Mesangial cell (primary cell): ENCODE results near the gene SLC39A7. TPM values are rescaled to one million over a fixed set of nuclear protein-coding genes. Genes with fewer than 3 reads are reported as not detected.

Experiments used
- total RNA-seq: library from RNA; depleted of rRNA; stranded (reverse); fragments of >200 nt; gene quantifications from 2 replicates; pipeline ENCODE4 v1.2.3, GENCODE V29; 2015

Gene SLC39A7, protein sequence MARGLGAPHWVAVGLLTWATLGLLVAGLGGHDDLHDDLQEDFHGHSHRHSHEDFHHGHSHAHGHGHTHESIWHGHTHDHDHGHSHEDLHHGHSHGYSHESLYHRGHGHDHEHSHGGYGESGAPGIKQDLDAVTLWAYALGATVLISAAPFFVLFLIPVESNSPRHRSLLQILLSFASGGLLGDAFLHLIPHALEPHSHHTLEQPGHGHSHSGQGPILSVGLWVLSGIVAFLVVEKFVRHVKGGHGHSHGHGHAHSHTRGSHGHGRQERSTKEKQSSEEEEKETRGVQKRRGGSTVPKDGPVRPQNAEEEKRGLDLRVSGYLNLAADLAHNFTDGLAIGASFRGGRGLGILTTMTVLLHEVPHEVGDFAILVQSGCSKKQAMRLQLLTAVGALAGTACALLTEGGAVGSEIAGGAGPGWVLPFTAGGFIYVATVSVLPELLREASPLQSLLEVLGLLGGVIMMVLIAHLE
- total RNA-seq, result 107 and 109 TPM in 2 replicates

GRCh38 chr6:33200219-33201146 is at the start of gene SLC39A7, which contains the start of gene RXRB:
Gene SLC39A7, plus strand, starts transcription at chr6:33200867. Its CDS starts 379 bp downstream, at chr6:33201246.
Gene RXRB, minus strand, starts transcription at chr6:33200665. Its CDS starts 189 bp downstream, at chr6:33200476.

GRCh38 chr6:33192105-33192646 is 8.5 kb upstream of the SLC39A7 start, which contains the start of gene COL11A2:
Gene COL11A2, minus strand, starts transcription at chr6:33192467. Its CDS starts 227 bp downstream, at chr6:33192240.

DNA sequence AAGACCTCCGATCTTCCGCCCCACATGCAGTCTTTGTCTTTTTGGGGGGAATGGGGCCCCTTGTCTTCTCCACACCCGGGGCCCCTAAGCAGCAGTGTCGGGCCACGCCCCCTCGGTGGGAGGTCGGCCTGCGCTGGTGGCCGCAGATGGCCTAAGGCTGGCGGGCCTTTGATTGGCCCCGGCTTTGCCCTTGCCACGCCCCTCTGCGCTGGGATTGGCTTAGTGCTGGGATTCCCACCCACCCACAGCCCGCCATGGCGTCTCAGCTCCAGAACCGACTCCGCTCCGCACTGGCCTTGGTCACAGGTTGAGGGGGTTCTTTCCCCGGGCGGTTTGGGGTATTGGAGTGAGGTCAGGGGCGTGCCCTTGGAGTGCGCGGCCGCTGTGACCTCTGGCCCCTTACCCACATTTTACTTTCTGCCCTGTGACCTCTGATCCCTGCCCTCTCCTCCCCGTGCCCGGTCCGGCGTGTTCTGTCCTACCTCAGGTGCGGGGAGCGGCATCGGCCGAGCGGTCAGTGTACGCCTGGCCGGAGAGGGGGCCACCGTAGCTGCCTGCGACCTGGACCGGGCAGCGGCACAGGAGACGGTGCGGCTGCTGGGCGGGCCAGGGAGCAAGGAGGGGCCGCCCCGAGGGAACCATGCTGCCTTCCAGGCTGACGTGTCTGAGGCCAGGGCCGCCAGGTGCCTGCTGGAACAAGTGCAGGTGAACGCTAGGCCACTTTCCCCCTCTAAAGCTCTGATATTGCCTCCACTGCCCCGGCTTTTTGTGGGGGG is 3.9 kb downstream of the SLC39A7 start, which contains the start of gene HSD17B8:
Gene HSD17B8, plus strand, starts transcription at position 241 of the 776 bp plus-strand sequence. Its CDS starts 14 bp downstream, at position 255.

GRCh38 chr6:33208091-33208967 is 7.7 kb downstream of the SLC39A7 start, which contains the start of gene RING1:
Gene RING1, plus strand, starts transcription at chr6:33208500. Its CDS starts 323 bp downstream, at chr6:33208823.

Other genes starting within 250 kb of the SLC39A7 start
- 1.8 TPM in 1 of 2 replicates, not detected in the other for gene HLA-DMA, start 247.8 kb upstream of the SLC39A7 start, total RNA-seq
- gene BRD2, start 232.3 kb upstream of the SLC39A7 start, total RNA-seq, result 80.0 and 97.4 TPM in 2 replicates
- gene HLA-DOA, start 191.3 kb upstream of the SLC39A7 start, total RNA-seq, result under 0.01 TPM in 1 of 2 replicates, not detected in the other
- gene HLA-DPA1, start 127.2 kb upstream of the SLC39A7 start, total RNA-seq, result 6.5 TPM in 1 of 2 replicates, not detected in the other
- gene HLA-DPB1, start 124.9 kb upstream of the SLC39A7 start, total RNA-seq, result 6.8 and 41.1 TPM in 2 replicates
- gene COL11A2, start 8.4 kb upstream of the SLC39A7 start, total RNA-seq, result 0.33 and 0.63 TPM in 2 replicates
- gene RXRB, start 202 bp upstream of the SLC39A7 start, total RNA-seq, result 17.8 and 24.0 TPM in 2 replicates
- gene HSD17B8, start 3.8 kb downstream of the SLC39A7 start, total RNA-seq, result 17.4 and 30.6 TPM in 2 replicates
- 18.4 and 27.4 TPM in 2 replicates for gene RING1, start 7.6 kb downstream of the SLC39A7 start, total RNA-seq
- 33.6 and 34.9 TPM in 2 replicates for gene VPS52, start 71.0 kb downstream of the SLC39A7 start, total RNA-seq
- 2,376 and 3,028 TPM in 2 replicates for gene RPS18, start 71.2 kb downstream of the SLC39A7 start, total RNA-seq
- gene B3GALT4, start 76.3 kb downstream of the SLC39A7 start, total RNA-seq, result 3.7 and 16.6 TPM in 2 replicates
- 45.5 and 86.5 TPM in 2 replicates for gene WDR46, start 88.4 kb downstream of the SLC39A7 start, total RNA-seq
- gene PFDN6, start 88.7 kb downstream of the SLC39A7 start, total RNA-seq, result 39.6 and 67.3 TPM in 2 replicates
- 27.1 and 50.1 TPM in 2 replicates for gene RGL2, start 98.1 kb downstream of the SLC39A7 start, total RNA-seq
- 182 and 475 TPM in 2 replicates for gene TAPBP, start 113.2 kb downstream of the SLC39A7 start, total RNA-seq
- gene ZBTB22, start 116.9 kb downstream of the SLC39A7 start, total RNA-seq, result 14.3 and 27.6 TPM in 2 replicates
- gene DAXX, start 122.1 kb downstream of the SLC39A7 start, total RNA-seq, result 27.1 and 41.7 TPM in 2 replicates
- 9.0 and 126 TPM in 2 replicates for gene KIFC1, start 191.0 kb downstream of the SLC39A7 start, total RNA-seq
- gene PHF1, start 210.1 kb downstream of the SLC39A7 start, total RNA-seq, result 22.3 and 28.0 TPM in 2 replicates
- 267 and 351 TPM in 2 replicates for gene CUTA, start 217.2 kb downstream of the SLC39A7 start, total RNA-seq
- 2.3 and 8.4 TPM in 2 replicates for gene SYNGAP1, start 219.2 kb downstream of the SLC39A7 start, total RNA-seq